ENCODE results near the gene ROBO4.

Gene ROBO4

DNA sequence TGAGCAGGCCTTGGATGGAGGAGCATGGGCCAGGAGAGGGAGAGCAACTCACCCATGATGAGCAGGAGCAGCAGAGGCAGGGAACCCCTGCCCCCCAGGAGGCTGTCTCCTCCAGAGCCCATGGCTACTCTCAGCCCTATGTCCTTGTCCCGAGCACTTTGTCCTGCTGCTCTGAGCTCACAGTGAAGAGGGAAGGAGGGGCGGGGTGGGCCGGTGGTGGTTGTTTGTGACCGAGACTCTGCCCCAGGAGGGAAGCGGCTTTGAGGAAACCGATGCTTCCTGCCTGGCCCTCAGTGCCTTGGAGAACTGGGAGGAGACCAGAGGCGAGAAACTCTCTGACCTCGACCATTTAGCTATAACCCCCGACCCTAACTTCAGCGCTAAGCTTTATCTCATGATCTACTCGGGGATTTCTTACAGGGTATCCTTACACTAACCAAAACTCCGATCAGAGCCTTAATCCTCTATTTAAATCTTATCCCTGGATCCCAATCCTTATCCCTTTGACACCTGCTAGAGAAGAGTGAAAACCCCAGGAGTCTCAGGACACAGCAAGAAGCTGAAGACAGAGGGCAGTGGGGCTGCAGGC, at the start of gene ROBO4:
Gene ROBO4, minus strand, starts transcription at position 192 of the 589 bp plus-strand sequence. Its CDS starts 70 bp downstream, at position 122.
- no peak for DNase-seq (ENCODE audit: low read depth, low spot score)

GRCh38 chr11:124946735-124947141, 49.1 kb upstream of the ROBO4 start:
- no peak for DNase-seq (ENCODE audit: low read depth, low spot score)

DNA sequence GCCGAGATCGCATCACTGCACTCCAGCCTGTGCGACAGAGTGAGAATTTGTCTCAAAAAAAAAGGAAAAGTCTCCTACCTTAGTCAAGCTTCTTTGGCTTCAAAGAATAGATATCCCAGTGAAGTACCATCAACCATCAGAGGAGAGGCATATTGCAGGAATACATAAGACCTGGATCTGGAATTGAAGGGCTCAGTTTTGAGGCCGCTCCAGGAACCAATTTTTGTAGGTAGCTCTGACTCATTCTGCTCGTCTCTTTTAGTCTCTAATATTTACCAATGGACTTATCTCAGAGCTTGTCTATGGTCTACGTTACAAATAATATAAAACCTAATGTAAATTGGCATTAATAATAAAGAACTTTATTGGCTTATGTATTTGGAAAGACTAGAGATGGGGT, 48.2 kb upstream of the ROBO4 start:
- no peak for DNase-seq (ENCODE audit: low read depth, low spot score)

DNA sequence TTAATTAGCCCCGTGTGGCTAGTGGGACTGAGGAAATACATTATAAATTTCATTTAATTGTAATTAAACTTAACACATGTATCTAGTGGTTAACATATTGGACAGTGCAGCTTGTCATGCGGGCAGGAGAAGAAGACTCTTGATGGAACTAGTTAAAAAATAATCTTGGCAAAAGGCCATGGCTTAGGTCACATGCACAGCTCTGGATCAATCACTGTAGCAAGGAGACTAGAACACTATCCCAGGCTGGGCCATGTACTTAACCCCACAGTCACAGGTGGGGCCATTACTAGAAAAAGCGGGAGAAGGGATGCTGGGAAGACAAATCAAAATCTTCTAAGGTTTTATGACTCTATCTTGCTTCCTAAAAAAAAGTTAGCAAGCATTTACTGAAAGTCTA, 46.9 kb upstream of the ROBO4 start:
- DNase-seq (ENCODE audit: low read depth, low spot score) = no peak

GRCh38 chr11:124943741-124944140, 46.1 kb upstream of the ROBO4 start:
- DNase-seq (ENCODE audit: low read depth, low spot score) = no peak

- no peak for DNase-seq (ENCODE audit: low read depth, low spot score)
Observed at GRCh38 chr11:124943254-124943616, 45.6 kb upstream of the ROBO4 start.

GRCh38 chr11:124942466-124943253, 45.0 kb upstream of the ROBO4 start:
- DNase-seq (ENCODE audit: low read depth, low spot score) = no peak

DNA sequence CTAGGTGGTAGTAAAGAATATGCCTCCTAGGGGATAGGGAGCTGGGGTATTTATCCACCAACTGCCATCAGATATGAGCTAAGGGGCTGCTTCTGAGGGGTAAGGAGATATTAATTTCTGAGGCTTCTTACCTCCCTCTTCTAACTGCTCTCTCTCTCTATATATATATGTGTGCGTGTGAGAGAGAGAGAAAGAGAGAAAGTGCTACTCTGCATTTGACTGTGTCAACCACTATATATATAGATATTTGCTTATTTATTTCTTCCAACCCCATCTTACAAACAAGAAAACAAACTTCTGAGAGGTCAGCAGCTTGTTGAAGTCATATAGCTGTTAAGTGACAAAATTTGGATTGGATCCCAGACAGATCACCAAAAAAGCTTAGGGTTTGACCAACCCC, 44.0 kb upstream of the ROBO4 start:
- no peak for DNase-seq (ENCODE audit: low read depth, low spot score)

DNA sequence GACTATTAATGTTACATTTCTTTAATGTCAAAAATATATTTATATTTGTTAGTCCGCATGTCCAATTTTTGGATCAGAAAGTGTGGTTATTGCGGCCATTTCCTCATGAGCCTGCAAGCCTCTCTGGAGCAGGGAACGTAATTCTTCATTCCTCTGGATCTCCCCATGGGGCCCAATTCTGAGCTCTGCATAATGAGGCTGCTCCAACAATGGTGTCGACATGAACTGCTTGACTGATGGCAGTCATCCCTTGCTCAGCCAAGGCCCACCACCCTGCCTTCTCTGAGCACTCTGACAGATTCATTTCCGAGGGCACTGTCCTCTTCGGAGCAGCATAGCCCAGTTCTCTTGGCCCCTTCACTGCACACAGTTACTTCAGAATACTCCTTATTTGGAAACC, 41.3 kb upstream of the ROBO4 start:
- no peak for DNase-seq (ENCODE audit: low read depth, low spot score)

- DNase-seq (ENCODE audit: low read depth, low spot score) = no peak
Observed at GRCh38 chr11:124938206-124938765, 40.6 kb upstream of the ROBO4 start.

DNA sequence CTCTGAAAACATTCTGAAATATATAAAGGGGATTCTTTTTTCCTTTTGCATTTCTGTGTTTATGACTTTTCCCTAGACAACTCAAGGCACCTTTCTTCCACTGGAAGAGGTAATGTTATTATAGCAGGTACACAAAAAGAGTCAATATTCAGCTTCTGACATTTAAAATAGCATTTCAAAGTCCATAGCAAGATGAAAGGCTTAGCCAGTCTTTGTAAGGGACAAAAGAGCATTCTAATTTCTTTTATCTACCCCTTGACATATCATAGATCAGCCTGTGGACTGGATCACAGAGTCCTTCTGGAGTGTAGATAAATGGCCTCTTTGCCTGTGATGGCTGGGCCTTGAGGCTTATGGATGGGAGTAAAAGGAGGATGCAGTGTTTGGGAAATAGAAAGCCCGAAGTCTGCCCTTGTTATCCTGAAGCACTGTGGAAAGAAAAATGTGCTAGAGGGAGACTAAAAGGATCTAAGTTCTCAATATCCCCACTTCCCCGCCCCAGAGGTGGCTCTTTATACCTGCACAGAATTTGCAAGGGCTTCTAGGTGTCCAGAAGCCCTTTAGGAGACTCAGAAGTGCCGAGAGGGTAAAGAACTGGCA, 39.8 kb upstream of the ROBO4 start:
- no peak for DNase-seq (ENCODE audit: low read depth, low spot score)

GRCh38 chr11:124935548-124936514, 38.2 kb upstream of the ROBO4 start, which contains the start of gene HEPACAM:
TSS of gene HEPACAM (minus strand) at chr11:124936047. CDS start at chr11:124936006, 41 bp downstream.
- DNase-seq (ENCODE audit: low read depth, low spot score) = no peak

GRCh38 chr11:124934862-124935547, 37.3 kb upstream of the ROBO4 start:
- no peak for DNase-seq (ENCODE audit: low read depth, low spot score)

- DNase-seq (ENCODE audit: low read depth, low spot score) = no peak
Observed at GRCh38 chr11:124930799-124931198, 33.1 kb upstream of the ROBO4 start.

DNA sequence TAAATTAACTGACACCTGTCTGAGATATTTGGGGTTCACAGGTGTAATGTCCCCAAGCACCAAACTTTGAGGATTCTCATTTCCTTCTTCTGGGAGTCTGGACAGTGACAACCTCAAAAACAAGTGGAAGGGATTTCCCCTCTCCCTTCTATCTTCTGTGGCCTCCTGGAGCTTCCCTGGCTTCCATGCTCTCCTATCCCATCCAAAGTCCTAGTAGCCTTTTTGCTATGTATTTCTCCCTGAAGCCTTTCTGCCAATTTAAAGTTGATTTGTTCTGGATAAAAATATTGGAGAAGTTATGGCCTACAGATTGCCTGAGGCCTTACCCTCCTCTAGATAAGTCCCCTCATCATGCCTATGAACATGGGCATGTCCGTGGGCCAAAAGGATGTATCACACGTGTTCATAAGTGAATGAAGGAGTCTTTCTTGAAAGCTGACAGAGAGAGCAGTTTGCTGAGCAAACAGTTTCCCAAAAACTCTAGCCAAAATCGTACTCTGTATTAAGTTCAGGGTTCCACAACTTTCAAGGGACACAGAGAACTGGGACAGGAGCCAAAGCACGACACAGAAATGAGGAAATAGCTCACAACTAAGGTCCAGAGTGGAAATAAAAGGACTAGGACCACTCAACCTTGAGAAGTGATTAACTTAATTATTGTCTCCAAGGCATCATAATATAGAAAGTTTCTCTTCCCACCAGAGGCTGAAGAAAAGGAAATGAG, 31.4 kb upstream of the ROBO4 start:
- DNase-seq (ENCODE audit: low read depth, low spot score) = no peak

DNA sequence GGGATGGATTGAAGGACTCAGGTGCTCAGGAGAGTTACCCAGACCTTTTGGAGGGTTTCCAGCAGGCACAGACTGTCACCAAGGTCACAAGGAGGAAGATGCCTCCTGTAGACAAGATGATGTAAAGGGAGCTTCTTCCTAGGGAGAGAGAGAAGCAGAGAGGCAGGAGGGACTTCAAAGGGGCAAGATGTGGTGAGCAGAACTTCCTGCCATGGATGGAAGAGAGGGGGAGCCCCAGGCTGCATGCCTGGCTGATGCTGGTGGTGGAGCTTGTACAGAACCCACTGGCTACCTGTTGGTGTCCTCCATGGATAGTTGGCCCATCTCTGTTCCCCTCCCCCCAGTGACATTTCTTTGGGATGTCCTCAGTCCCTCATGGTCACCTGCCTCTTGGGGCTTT, 25.6 kb upstream of the ROBO4 start:
- DNase-seq (ENCODE audit: low read depth, low spot score) = no peak

- no peak for DNase-seq (ENCODE audit: low read depth, low spot score)
Observed at GRCh38 chr11:124922831-124923230, 25.2 kb upstream of the ROBO4 start.

DNA sequence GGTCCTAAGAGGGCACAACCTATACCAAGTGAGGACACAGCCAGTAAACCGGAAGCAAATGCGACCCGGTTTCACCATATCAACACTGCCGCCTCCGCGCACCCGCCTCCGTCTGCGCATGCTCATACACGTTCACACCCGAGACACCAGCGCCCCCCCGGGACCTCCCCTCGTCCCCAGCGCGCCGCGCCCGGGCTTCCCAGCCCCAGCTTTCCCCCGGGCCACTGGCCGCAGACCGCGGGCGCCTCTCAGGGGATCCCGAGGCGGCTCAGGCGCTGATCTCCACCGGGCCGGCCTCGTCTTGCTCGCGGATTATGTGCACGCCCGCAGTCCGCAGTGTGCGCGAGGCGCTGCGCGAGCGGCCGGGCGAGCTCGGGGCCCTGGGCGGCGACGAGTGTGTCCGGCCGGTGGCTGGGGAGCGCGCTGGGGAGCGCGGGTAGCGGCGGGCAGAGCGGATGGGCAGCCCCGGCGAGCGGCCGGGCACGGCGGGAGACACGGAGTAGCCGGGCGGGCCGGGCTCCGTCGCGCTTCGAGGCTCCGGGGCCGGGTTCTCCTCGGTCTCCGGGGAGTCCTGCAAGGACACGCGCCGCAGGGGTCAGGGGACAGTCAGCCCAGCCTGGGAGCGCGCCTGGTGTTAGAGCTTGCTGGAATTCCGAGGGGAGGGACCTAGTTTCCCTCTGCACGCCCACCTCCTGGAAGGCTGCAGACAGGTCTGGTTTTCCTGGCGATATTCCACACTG, 23.4 kb upstream of the ROBO4 start:
- DNase-seq (ENCODE audit: low read depth, low spot score) = peak; percentile 83

DNA sequence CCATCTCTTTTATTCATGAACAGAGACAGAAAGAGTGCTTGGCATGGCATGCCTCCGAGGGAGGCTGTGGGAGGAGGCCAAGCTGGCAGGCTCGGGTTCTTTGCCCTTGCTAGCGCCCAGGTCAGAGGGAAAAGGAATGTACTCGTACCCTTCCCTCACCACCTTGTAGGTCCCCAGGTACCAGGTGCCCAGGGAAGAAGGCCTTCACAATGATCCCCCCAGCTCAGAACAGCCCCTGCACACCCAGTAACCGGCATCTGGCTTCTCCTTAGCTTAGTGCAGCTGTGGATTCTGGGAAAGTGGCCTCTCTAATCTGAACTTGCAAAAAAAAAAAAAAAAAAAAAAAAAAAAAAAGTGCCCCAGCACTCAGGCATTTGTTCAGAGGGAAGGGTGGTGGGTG, 22.7 kb upstream of the ROBO4 start:
- no peak for DNase-seq (ENCODE audit: low read depth, low spot score)
